Hematopoietic multipotent progenitor cell (in vitro differentiated cells): ENCODE data around the gene ZMYND10. TPM values are rescaled to one million over a fixed set of nuclear protein-coding genes. Genes with fewer than 3 reads are reported as not detected.
A peak's percentile ranks its signal among the peaks of the same experiment; 100 is the strongest.

Experiments
- DNase-seq, 3 donors: peaks; one replicate each; pipeline ENCODE4 v3.0.0-alpha.2; 2011 to 2015; ENCODE audit warnings: low read depth in 2 of 3, low spot score in 2 of 3
- total RNA-seq: library from RNA; depleted of rRNA; stranded (reverse); fragments of >200 nt; gene quantifications from one replicate; pipeline ENCODE4 v1.2.3, GENCODE V29; 2012

Gene ZMYND10
- total RNA-seq, 1 donor, result 3.8 TPM

- DNase-seq, result no peak
These were observed 18.4 kb downstream of the ZMYND10 start for GRCh38 chr3:50327129-50327528.

- DNase-seq, result no peak
These were observed 19.4 kb downstream of the ZMYND10 start for GRCh38 chr3:50326182-50326541.

GRCh38 chr3:50325497-50326181, 19.9 kb downstream of the ZMYND10 start:
- no peak for DNase-seq

- no peak for DNase-seq
These were observed 20.4 kb downstream of the ZMYND10 start for GRCh38 chr3:50325113-50325480.

DNA sequence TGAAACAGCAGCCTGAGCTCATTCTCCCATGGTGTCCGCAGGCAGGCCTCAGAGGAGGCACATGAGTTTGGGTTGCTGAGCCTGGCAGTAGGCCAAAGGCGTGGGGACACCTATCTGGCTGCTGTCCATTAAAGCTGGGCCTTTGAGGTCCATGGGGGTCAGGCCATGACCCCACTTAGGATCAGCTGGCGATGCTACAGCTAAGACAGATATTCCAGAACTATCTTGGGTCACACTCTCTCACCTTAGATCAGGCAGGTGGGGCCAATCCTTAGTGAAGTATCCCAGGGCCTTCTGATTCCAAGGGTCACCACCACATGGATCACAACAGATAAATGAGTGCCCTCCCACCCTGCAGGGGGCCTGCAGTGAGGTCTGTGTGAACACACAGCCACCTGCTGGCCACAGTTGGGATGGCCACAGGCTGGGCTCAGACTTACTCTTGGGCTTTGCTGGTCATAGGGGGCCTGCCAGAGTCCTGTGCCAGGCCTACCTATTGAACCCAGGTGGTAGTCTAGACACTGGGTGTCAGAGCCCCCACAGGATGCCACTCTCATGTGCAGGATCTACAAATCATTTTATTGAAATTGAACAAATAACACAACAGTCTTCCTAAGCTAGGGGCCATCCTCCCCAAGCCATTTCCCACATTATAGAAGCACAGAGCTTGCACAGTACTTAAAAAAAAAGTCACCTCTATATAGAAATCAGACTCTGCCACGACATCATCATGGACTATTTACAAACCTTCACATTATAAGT, 21.0 kb downstream of the ZMYND10 start:
- peak in 2 of 3 donors; percentile 75 to 78 for DNase-seq

GRCh38 chr3:50323614-50324199, 21.8 kb downstream of the ZMYND10 start:
- DNase-seq, result no peak

GRCh38 chr3:50323092-50323600, 22.4 kb downstream of the ZMYND10 start:
- DNase-seq, result no peak

- no peak for DNase-seq
These were observed 23.0 kb downstream of the ZMYND10 start, which contains the start of gene HYAL2 for GRCh38 chr3:50322386-50323091. HYAL2 (minus strand) TSS chr3:50322745; CDS start chr3:50320489, 2,256 bp downstream.

- no peak for DNase-seq
These were observed 23.5 kb downstream of the ZMYND10 start for GRCh38 chr3:50322115-50322385.

DNA sequence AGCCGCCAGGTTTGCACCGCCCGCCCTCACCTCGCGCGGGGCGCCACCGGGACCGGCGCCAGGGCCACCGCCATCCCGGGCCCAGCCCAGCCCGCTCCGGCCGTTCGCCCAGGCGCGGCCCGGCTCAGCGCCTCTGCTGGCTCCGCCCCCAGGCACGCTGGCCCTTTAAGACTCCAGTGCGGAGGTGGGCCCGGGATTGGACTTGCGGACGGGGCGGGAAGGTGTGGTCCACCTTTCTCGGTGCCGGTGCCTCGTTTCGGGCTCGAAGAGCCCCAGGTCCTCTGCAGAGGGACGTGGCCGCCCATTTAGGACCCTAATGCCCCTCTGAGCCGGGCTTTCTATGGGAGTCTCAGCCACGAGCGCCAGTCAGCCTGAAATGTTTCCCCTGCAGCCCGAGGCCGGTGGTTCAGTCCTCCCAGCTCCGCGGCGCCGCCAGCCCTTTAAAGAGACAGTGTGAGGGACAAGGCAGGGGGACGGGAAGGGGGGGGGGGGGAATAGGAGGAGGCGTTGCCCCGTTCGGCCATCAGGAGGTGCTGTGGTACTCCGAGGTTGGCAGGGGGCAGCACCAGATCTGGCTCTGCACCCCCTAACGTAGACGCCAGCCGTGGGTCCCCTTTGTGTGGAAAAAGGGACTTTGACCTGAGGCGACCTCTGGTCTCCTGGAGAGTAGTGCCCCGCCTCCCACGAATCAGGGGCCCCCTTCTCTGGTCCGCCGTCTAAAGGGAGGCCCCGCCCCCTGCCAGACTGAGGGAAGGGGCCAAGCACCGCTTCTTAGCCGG, 24.0 kb downstream of the ZMYND10 start:
- peak; percentile 62 to 92 (median 90) for DNase-seq

DNA sequence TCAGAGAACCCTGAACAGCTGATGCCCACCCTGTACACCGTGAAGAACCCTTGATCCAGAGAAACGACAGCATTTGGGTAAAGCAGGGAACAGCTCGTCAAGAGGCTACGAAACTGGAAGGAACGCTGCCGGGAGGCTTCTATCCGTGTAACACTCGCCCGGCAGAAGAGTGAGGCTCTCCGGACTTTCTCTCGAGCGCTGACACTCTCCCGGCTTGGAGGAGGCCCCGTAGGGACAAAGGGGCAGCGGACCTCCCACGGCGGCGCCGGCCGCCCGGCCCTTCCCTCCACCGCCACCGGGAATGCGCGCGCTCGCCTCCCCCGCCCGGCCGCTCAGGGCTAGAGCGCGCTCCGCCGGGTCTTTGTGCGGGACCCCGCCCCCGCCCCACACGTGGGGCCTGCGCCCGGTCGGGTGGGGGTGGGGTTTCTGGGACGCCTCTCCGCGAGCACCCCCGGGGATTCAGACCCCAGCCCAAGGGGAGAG, 24.6 kb downstream of the ZMYND10 start:
- DNase-seq, result peak in 2 of 3 donors; percentile 40 to 69

DNA sequence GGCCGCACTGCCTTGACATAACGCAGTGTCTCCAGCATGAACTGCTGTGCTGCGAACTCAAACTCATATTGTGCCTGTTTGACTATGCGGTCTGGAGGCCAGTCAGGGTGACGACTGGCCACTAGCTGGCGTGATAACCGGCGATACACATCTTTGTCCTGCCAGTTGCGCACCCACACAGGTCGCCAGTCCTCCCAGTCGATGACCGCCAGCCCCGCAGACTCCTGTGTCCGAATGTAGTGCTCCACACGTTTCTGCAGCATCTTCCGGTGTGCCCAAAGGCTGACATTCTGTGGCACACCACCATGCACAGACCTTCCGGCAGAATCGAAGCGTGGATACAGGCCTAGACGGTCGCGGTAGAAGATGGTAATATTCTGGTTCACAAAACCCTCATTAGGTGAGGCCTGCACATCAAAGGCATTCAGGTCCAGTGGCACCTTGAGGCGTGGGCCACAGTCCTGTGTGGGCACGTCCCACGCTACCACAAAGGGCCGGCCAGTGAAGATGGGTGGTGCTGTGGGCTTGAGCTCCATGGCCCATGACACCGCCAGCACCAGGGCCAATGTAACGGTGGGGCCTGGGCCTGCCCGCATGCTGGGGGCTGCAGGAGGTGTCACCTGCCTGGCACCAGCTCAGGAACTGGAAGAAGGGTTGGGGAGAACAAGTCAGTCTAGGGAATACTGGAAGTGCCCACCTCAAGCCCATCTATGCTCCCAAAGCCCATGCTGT, 25.5 kb downstream of the ZMYND10 start:
- DNase-seq, result no peak

- no peak for DNase-seq
These were observed 26.2 kb downstream of the ZMYND10 start for GRCh38 chr3:50319181-50319893.

- peak in 1 of 3 donors; percentile 28 for DNase-seq
These were observed 26.9 kb downstream of the ZMYND10 start for GRCh38 chr3:50318615-50319014.

- no peak for DNase-seq
These were observed 27.4 kb downstream of the ZMYND10 start for GRCh38 chr3:50318163-50318562.

GRCh38 chr3:50317300-50317699, 28.2 kb downstream of the ZMYND10 start:
- DNase-seq, result no peak

DNA sequence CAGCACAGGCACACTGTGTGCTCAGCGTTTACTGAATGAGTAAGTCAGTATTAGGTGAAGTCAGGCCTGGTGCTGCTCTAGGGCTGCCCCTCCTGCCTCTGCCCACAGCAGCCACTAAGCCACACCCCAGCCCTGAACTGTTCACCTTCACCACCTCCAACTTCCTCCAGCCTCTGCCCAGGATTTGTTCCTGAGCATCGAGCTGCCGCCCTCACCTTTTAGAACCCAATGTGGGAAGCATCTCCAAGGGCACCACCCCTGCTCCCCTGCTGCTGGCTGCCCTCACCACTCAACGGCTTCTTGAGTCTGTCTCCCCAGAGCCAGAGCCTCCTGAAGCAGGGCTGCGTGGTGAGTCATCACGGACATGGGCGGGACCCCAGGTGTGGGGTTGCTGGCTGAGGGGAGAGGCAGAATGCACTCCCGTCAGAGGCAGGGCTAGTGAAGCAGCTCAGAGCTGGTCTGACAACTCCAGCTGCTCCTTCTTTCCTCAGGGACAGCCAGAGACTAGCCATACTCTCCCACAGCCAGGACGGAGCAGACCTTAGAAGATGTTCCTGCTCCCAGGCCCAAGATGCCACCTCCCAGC, 28.8 kb downstream of the ZMYND10 start:
- no peak for DNase-seq

DNA sequence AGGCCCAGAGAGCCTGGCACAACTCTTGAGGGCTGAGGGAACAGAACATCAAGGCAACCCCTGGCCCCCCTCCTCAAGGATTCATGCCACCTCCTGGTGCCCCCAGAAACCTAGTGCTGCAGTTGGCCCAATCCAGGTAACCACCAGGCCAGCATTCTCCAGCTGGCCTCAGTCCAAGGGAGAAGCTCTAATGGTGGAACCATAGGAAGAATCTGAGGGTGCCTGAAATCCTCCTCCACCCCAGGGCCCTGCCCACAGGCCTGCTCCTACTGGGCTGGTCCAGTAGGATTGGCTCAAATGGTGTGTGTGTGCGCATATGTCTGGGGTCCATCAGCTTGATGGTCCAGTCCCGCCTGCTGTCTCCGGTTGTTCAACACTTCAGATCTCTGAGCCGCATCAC, 30.7 kb downstream of the ZMYND10 start:
- no peak for DNase-seq

- no peak for DNase-seq
These were observed 31.2 kb downstream of the ZMYND10 start for GRCh38 chr3:50314342-50314741.
